HL-60 (cell line): ENCODE data around the gene SVIL.

Experiments
- CTCF ChIP-seq: IDR thresholded peaks from one replicate; pipeline ENCODE4 v1.5.1; 2011; ENCODE audit warnings: low read length, control low read depth, inconsistent platforms; ENCODE audit not compliant: insufficient read depth
- GABPA ChIP-seq: IDR thresholded peaks from 2 replicates; pipeline ENCODE4 v1.6.1; 2012; ENCODE audit warnings: low read depth
- POLR2AphosphoS5 ChIP-seq: IDR thresholded peaks from 2 replicates; pipeline ENCODE4 v1.6.1; 2012; ENCODE audit warnings: low read depth

- TF ChIP-seq CTCF, result no peak
- TF ChIP-seq POLR2AphosphoS5, result no peak
- TF ChIP-seq GABPA, result no peak
These were observed 32.4 kb upstream of the SVIL start for GRCh38 chr10:29667191-29667590.
